Ectodermal cell (in vitro differentiated cells): Measurements from ENCODE around the gene SLC2A6.

Experiments
- H3K27ac ChIP-seq: 2 replicates; pipeline ENCODE4 v1.7.0; 2013; ENCODE audit warnings: mild to moderate bottlenecking, low read depth, low read length; ENCODE audit not compliant: insufficient read depth, poor library complexity, severe bottlenecking
- H3K27me3 ChIP-seq: 2 replicates; pipeline ENCODE4 v1.7.0; 2013; ENCODE audit warnings: mild to moderate bottlenecking, low read length; ENCODE audit not compliant: insufficient read depth, control insufficient read depth, poor library complexity, severe bottlenecking
- H3K36me3 ChIP-seq: one replicate; pipeline ENCODE4 v1.7.0; 2013; ENCODE audit warnings: low read length; ENCODE audit not compliant: control insufficient read depth, insufficient read depth
- H3K4me1 ChIP-seq: one replicate; pipeline ENCODE4 v1.7.0; 2013; ENCODE audit warnings: low read length; ENCODE audit not compliant: control insufficient read depth, insufficient read depth
- H3K4me3 ChIP-seq: 2 replicates; pipeline ENCODE4 v1.7.0; 2013; ENCODE audit warnings: low read depth, low read length, control low read depth; ENCODE audit not compliant: insufficient read depth
- H3K9me3 ChIP-seq: 2 replicates; pipeline ENCODE4 v1.7.0; 2013; ENCODE audit warnings: mild to moderate bottlenecking, low read length, moderate library complexity; ENCODE audit not compliant: control insufficient read depth
- WGBS, 2 experiments: methylation state at CpG; one replicate each; pipeline ENCODE4 v1.1.7; 2013; ENCODE audit warnings: missing lambda C conversion rate in 2 of 2; 5-methylcytosine and 5-hydroxymethylcytosine counted together

Gene SLC2A6

DNA sequence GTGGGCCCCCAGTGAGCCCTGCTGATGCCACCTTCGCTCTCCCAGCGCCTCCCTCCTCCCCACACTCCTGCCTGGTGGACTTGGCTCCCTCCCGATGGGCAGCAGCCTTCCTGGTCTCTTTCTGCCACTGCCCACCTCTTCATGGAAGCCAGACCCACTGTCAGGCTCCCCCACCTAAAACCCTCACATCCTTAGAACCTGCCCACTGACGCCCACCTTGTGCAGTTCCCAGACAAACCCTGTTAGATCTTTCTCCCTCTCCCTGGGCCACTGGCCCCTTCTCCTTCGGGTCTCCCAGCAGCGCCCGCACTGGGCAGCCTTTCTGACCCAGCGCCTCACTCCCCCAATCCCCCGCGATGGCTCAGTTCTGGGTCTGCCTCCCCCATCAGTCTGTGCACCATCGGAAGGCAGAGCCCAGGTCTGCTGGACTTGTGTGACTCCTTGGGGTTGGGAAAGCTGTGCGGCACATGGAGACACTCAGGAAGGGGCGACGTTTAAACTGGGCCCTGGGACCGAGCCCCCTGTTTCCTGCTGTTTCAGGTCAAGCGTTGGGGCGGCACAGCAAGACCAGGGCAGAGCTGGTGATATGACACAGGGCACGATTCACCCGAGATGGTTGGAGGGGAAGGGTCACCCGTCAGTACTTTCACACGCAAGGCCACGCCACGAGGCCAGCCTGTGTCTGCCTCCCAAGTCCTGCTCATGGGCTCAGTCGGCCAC lies 28.5 kb upstream of the SLC2A6 start:
- no peak overlapping the region for H3K27ac ChIP-seq
- WGBS, 2 experiments, result 93% methylated on average over 24 of the region's 24 CpGs

DNA sequence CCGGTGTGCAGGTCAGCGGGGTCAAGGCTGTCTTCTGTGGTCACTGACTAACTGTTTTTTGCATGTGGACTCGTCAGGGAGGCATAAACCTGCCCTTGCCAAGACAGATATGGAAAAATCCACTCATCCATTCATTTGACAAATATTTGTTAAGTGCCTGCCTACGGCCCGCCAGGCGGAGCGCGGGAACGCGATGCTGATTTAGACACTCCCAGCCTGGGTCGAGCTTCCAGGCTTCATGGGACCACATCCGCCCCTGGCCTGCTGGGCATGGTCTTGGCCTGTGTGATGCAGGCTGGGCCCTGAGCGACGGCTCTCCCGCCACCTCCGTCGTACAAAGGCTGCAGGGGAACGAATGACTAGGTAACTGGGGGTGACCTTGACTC lies 27.7 kb upstream of the SLC2A6 start:
- H3K4me1 ChIP-seq, result peaks cover 16% of the 10 kb centered on the region
- H3K27ac ChIP-seq, result no peak overlapping the region
- peaks cover 2% of the 10 kb centered on the region for H3K9me3 ChIP-seq
- no peaks in the 10 kb centered on the region for H3K27me3 ChIP-seq
- WGBS, 2 experiments, result 93 to 95% methylated on average over 18 of the region's 18 CpGs
- no peak overlapping the region for H3K4me3 ChIP-seq
- no peaks in the 10 kb centered on the region for H3K36me3 ChIP-seq

More for the DNA sequence above, 28.5 kb upstream of the SLC2A6 start:
- H3K4me1 ChIP-seq, result peaks cover 16% of the 10 kb centered on the region
- peaks cover 2% of the 10 kb centered on the region for H3K9me3 ChIP-seq
- no peak overlapping the region for H3K4me3 ChIP-seq
- no peaks in the 10 kb centered on the region for H3K27me3 ChIP-seq
- no peaks in the 10 kb centered on the region for H3K36me3 ChIP-seq

DNA sequence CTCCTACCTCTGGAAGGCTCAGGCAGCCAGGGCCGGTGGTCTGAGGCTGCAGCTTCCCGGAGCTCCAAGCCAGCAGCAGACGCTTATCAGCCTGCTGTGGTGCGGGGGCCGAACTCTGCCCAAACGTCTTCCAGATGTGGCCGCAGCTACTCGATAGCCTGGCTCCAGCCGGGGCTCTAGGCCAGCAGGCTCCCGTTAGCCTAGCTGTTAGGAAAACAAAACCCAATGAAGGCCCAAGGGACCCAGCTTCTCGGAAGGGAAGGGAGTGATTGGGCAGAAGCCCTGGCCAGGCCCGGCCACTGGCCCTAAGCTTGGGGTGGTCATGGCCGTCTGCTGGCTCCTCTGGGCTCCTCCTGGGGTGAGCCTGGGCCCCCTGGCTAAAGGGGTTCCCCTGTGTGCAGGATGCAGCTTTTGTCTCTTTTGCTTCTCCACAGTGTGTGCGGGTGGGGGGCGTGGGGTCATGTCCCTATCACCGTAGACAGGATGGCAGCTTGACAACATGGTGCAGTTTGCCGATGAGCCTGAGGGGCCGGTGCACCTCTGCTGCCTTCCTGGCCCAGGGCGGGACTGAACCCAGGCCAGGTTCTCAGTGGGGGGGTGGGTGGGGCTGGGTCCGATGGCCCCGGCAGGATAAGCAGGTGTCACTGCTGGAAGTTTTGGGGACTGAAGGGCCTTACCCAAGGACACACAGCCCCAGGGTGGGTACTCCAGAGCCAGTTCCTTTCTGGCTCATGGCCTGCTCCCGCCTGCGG lies 27.2 kb upstream of the SLC2A6 start:
- Histone ChIP-seq H3K27me3 (no peaks in the 10 kb centered on the region), H3K4me1 (peaks cover 16% of the 10 kb centered on the region), H3K36me3 (no peaks in the 10 kb centered on the region), H3K4me3 (no peak overlapping the region), H3K9me3 (peaks cover 2% of the 10 kb centered on the region), H3K27ac (no peak overlapping the region)
- WGBS, 2 experiments, result 92 to 94% methylated on average over 23 of the region's 23 CpGs

DNA sequence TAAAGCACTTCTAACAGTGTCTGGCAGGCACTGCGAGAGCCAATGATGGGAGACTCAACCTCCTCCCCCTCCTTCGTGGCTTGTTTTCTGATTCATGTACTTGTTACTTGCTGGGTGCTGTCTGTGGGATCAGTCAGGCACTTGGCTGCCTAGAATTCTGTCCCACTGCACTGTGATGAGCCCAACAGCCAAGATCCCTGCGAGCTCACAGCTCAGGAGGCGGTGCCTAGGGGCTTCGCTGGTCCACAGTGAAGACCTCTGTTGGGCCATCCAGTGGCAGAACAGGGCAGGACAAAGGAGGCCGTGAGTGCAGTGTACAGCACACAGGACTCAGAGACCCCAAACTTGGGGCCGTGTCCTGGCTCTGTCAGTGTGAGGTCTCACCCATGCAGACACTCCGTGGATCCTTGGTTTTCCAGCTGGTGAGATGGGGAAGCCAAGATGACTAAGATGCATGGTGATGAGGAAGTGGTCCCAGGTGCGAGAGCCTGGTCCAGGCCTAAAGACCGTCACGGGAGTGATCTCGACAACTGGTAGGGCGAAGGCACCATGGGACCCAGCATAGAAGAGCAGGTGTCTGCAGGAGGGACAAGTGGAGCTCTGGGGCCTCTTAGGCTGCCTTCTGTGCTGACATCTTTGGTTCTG lies 26.4 kb upstream of the SLC2A6 start:
- H3K27me3 ChIP-seq, result no peaks in the 10 kb centered on the region
- 92 to 95% methylated on average over 13 of the region's 13 CpGs for WGBS, 2 experiments
- H3K4me1 ChIP-seq, result peaks cover 16% of the 10 kb centered on the region
- peaks cover 2% of the 10 kb centered on the region for H3K9me3 ChIP-seq
- no peak overlapping the region for H3K27ac ChIP-seq
- H3K36me3 ChIP-seq, result no peaks in the 10 kb centered on the region
- H3K4me3 ChIP-seq, result no peak overlapping the region

DNA sequence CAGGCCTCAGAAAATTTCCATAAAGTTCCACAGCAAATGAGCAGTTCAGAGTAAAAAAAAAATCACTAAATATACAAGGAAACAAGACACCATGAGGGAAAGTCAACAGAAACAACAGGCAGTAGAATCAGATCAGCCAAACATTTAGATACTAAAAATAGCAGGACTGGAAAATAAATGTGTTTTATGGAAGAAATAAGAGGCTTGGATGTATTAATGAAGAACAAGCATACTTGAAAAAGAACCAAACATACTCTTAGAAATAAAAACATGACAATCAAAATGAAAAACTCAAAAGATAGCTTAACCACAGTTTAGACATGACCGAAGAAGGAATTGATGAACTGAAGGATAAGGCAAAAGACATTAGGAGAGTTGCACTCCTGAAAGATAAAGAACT lies 23.2 kb upstream of the SLC2A6 start:
- peaks cover 11% of the 10 kb centered on the region for H3K4me1 ChIP-seq
- WGBS, 2 experiments, result 95 to 96% methylated on average over 1 of the region's 1 CpG
- no peak overlapping the region for H3K27ac ChIP-seq

DNA sequence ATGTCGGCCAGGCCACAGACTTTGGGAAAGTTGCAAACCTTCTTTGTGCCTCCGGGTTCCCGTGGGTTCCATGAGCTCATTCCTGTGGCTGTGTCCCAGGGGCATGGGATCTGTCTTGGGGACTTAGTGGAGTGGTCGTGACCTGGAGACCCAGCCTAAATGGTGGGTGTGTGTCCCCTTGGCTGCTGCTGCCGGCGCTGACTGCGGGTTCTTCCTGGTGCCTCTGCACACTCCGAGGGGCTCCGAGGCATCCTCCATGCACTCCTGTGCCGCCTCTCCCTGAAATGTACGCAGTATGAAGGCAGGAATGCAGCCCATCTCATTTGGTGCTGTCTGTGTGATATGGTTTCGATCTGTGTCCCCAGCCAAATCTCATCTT lies 21.0 kb upstream of the SLC2A6 start:
- Histone ChIP-seq H3K9me3 (peaks cover 2% of the 10 kb centered on the region), H3K4me3 (no peak overlapping the region), H3K27me3 (no peaks in the 10 kb centered on the region), H3K27ac (no peak overlapping the region), H3K4me1 (peaks cover 11% of the 10 kb centered on the region), H3K36me3 (no peaks in the 10 kb centered on the region)
- WGBS, 2 experiments, result 92 to 94% methylated on average over 12 of the region's 12 CpGs

More for the DNA sequence above, 23.2 kb upstream of the SLC2A6 start:
- Histone ChIP-seq H3K36me3 (no peaks in the 10 kb centered on the region), H3K4me3 (no peak overlapping the region), H3K27me3 (no peaks in the 10 kb centered on the region), H3K9me3 (peaks cover 2% of the 10 kb centered on the region)

DNA sequence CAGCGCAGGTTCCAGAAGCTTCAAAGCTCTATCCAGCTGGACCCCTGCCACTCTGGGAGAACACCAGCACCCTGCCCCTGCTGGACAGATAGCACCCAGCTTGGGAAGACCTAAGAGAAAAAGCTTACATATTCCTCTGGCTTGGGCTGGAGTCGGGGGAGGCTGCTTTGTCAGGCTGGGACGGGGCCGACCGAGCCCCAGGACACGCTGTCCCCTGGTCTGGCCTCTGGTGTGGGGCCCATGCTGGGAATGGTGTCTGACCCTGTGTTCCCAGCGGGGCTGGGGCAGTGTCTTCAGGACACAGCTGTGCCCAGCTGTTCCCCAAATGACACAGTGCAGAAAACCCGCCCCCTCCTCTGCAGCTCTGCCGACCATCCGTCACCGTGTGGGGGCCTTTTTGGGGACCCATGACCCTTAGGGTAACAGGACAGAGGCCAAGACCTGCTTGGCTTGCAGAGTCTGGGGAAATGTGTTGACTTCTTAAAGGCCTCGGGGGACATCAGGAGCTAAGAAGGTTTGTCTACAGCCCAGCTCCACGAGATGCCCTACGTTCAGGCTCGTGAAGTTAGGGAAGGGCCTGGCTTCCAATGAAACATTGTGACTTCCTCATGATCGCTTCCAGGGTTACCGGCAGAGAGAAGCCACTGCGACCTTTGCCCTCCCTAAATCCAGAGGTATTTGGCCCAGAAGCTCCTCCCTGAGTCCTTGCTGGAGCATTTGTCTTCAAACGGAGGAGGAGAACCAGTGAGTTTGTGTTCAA lies 20.4 kb upstream of the SLC2A6 start:
- no peaks in the 10 kb centered on the region for H3K27me3 ChIP-seq
- H3K27ac ChIP-seq, result no peak overlapping the region
- H3K4me3 ChIP-seq, result no peak overlapping the region
- WGBS, 2 experiments, result 84 to 86% methylated on average over 19 of the region's 19 CpGs
- H3K9me3 ChIP-seq, result peaks cover 2% of the 10 kb centered on the region
- peaks cover 11% of the 10 kb centered on the region for H3K4me1 ChIP-seq
- H3K36me3 ChIP-seq, result no peaks in the 10 kb centered on the region

DNA sequence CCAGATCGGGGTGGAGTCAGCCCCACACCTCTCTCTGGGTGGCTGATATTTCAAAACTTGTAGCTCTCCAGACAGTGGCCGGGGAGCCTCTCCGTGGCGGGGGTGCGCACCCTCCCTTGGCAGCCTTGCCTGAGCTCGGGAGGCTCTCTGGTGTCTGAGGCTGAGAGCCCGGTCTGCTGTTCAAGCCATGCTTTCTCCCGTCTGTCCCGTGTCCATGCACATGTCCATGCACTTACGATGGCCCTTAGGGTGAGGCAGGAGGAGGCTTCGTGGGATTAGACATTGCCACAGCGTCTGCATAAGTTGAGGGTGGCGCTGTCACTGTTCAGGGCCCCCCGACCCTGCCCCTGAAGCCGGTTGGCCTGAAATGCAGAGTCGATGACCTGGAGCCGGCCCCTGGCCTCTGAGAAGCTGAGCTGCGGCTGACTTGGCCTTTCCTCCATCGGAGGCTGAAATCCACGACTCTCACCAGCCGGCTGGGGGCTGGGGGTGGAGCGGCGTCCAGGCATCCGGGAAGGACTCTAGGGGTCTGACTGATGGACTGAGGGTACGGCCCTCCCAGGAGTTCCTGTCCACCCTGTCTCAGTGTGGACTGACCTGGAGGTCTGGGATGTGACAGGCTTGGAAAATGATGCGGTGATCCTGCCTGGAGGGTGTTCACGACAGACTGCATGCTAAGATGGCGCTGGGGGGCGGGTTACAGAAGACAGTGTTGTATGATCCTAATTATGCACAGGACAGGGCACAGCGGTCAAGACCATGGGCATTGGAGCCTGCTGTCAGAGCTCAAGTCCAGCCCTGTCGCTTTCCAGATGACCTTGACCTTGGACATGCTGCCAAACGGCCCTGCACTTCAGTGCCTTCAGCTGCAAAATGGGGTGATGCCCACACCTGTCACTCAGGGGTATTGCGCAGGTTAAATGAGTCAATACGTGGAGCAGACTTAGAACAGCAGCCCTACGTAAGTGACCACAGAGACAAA lies 18.3 kb upstream of the SLC2A6 start:
- Histone ChIP-seq H3K27me3 (no peaks in the 10 kb centered on the region), H3K4me1 (peaks cover 11% of the 10 kb centered on the region), H3K27ac (no peak overlapping the region), H3K4me3 (no peak overlapping the region), H3K9me3 (no peaks in the 10 kb centered on the region), H3K36me3 (no peaks in the 10 kb centered on the region)
- whole genome bisulfite sequencing, 2 experiments, result 89 to 91% methylated on average over 35 of the region's 35 CpGs
